ENCODE measurements around the gene HRH3. TPM values are rescaled to one million over a fixed set of nuclear protein-coding genes. Genes with fewer than 3 reads are reported as not detected.

The HRH3 gene
- total and polyA plus RNA-seq, 2 donors = 0.05 TPM; not detected in 1

DNA sequence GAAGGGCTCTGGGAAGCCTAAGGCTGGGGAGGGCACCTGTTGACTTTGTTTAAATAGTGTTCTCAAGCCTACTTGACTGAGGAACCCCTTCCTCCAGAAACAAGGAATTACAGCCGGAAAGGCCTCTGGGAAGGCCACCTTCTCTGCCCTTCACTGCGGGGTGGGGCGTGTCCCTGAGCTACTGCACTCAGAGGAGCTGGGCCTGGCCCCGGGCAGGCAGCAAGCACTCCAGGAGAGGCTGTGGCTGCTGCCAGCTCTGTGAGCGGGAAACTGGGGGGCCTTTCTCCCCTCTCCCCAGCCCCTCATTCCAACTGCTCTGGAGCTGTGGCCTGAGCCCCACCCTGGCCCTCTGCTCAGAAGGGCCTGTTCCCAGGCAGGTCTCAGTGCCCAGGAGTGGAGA, 14.3 kb upstream of the HRH3 start:
- H3K4me1 ChIP-seq (ENCODE audit: control insufficient read depth in 2 of 2, insufficient read depth in 2 of 2, low read length in 2 of 2) = peaks cover 7 to 11% of the 10 kb centered on the region in 2 donors
- no peaks in the 10 kb centered on the region for H3K36me3 ChIP-seq (ENCODE audit: control insufficient read depth in 2 of 2, insufficient read depth in 2 of 2, low read length in 1 of 2)
- H3K4me3 ChIP-seq (ENCODE audit: low read length in 2 of 2) = no peak overlapping the region
- no peak overlapping the region for H3K27ac ChIP-seq (ENCODE audit: low read depth in 1 of 2, low read length in 1 of 2)
- WGBS = 92% methylated on average over 5 of the region's 5 CpGs
- H3K27me3 ChIP-seq (ENCODE audit: control insufficient read depth in 2 of 2, insufficient read depth in 1 of 2, low read length in 1 of 2) = peaks cover 0 to 7% of the 10 kb centered on the region in 2 donors
- no peak for DNase-seq (ENCODE audit: low read depth in 6 of 9, low spot score in 9 of 9)
- H3K9me3 ChIP-seq (ENCODE audit: control insufficient read depth in 2 of 2, insufficient read depth in 1 of 2, low read length in 1 of 2) = peaks cover 0 to under 1% of the 10 kb centered on the region in 2 donors

DNA sequence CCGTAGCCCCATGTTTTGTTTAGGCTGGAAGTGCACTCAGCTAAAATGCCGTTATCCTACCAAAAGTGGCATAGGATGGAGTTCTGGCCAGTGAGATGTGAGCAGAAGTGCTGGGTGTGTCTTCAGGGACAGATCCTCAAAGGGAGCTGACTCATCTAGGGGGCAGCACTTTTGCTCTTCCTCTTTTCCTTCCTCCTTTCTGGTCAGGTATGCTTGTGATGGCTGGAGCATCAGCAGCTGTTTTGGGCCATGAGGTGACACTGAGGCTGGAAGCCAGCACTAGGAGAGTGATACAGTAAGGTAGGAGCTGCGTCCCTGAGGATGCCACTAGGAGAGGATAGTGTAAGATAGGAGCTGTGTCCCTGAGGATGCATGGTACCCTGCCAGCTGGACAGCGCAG, 13.6 kb upstream of the HRH3 start:
- H3K36me3 ChIP-seq (ENCODE audit: control insufficient read depth in 2 of 2, insufficient read depth in 2 of 2, low read length in 1 of 2) = no peaks in the 10 kb centered on the region
- H3K4me3 ChIP-seq (ENCODE audit: low read length in 2 of 2) = no peak overlapping the region
- peaks cover 0 to 7% of the 10 kb centered on the region in 2 donors for H3K27me3 ChIP-seq (ENCODE audit: control insufficient read depth in 2 of 2, insufficient read depth in 1 of 2, low read length in 1 of 2)
- no peak for DNase-seq (ENCODE audit: low read depth in 6 of 9, low spot score in 9 of 9)
- H3K4me1 ChIP-seq (ENCODE audit: control insufficient read depth in 2 of 2, insufficient read depth in 2 of 2, low read length in 2 of 2) = peaks cover 4 to 6% of the 10 kb centered on the region in 2 donors
- no peaks in the 10 kb centered on the region for H3K9me3 ChIP-seq (ENCODE audit: control insufficient read depth in 2 of 2, insufficient read depth in 1 of 2, low read length in 1 of 2)
- WGBS = 94% methylated on average over 4 of the region's 4 CpGs
- no peak overlapping the region for H3K27ac ChIP-seq (ENCODE audit: low read depth in 1 of 2, low read length in 1 of 2)

DNA sequence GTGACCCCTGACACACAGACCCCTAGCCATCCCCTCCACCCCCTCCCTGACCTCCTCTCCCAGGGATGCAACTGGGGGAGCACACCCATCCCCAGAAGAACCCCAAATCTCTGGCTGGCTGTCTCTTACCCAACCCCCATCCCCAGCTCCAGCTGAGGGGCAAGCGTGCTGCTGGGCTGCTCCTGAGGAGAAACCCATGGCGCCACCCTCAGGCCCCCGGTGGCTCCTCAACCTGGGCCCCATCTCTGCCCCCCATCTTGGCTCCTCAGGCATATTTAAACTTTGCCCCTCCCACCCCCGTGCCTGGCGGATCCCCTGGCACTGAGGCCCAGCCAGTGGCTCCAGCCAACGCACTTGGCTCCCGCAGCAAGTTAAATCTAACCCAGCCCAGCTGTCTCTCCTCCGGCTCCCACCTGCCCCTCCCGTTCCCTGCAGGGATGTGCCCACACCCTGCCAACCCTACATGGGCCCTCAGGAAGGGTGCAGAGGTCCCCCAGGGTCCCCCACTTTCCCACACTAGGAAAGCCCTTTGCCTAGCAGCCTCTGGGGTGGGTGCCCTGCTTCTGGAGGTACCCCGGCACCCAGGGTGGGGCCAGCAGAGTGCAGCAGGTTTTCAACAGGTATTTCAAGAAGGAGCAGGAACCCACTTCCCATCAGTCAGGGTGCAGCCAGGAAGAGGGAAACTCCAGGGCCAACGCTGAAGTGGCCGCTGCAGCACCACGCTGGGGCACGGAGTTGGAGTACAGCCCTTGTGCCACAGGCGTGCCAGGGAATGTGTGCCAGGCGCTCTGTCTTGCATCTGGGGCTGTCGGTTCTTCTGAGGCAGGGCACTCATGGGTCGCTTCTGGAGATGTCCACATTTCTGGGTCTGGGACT, 12.9 kb upstream of the HRH3 start:
- Histone ChIP-seq H3K9me3 (ENCODE audit: control insufficient read depth in 2 of 2, insufficient read depth in 1 of 2, low read length in 1 of 2) (no peaks in the 10 kb centered on the region), H3K27ac (ENCODE audit: low read depth in 1 of 2, low read length in 1 of 2) (no peak overlapping the region), H3K27me3 (ENCODE audit: control insufficient read depth in 2 of 2, insufficient read depth in 1 of 2, low read length in 1 of 2) (peaks cover 0 to 12% of the 10 kb centered on the region in 2 donors), H3K4me1 (ENCODE audit: control insufficient read depth in 2 of 2, insufficient read depth in 2 of 2, low read length in 2 of 2) (peaks cover 4 to 6% of the 10 kb centered on the region in 2 donors), H3K4me3 (ENCODE audit: low read length in 2 of 2) (no peak overlapping the region), H3K36me3 (ENCODE audit: control insufficient read depth in 2 of 2, insufficient read depth in 2 of 2, low read length in 1 of 2) (no peaks in the 10 kb centered on the region)
- WGBS = 84% methylated on average over 18 of the region's 18 CpGs
- no peak for DNase-seq (ENCODE audit: low read depth in 6 of 9, low spot score in 9 of 9)

DNA sequence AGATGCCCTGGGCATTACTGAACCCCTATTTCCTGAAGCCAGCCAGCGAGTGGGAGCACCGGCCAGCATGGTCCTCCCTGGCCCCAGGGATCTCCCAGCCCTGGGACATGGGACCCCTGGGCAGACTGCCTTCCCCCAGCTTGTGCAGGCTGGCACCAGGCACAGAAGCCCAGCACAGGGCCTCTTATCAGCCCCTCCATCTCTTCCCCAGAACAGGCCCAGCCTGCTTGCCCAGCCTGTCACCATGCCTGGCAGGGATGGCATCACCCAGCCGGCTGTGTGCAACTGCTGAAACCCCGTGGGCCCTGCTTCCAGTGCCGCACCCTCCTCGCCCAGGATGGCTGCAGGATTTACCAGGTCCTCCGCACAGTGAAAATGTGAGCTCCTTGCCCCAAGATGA, 12.1 kb upstream of the HRH3 start:
- Histone ChIP-seq H3K9me3 (ENCODE audit: control insufficient read depth in 2 of 2, insufficient read depth in 1 of 2, low read length in 1 of 2) (no peaks in the 10 kb centered on the region), H3K4me3 (ENCODE audit: low read length in 2 of 2) (no peak overlapping the region), H3K36me3 (ENCODE audit: control insufficient read depth in 2 of 2, insufficient read depth in 2 of 2, low read length in 1 of 2) (no peaks in the 10 kb centered on the region), H3K27ac (ENCODE audit: low read depth in 1 of 2, low read length in 1 of 2) (no peak overlapping the region), H3K4me1 (ENCODE audit: control insufficient read depth in 2 of 2, insufficient read depth in 2 of 2, low read length in 2 of 2) (peaks cover 0 to 3% of the 10 kb centered on the region in 2 donors), H3K27me3 (ENCODE audit: control insufficient read depth in 2 of 2, insufficient read depth in 1 of 2, low read length in 1 of 2) (peaks cover 0 to 21% of the 10 kb centered on the region in 2 donors)
- no peak for DNase-seq (ENCODE audit: low read depth in 6 of 9, low spot score in 9 of 9)
- 95% methylated on average over 7 of the region's 7 CpGs for WGBS

DNA sequence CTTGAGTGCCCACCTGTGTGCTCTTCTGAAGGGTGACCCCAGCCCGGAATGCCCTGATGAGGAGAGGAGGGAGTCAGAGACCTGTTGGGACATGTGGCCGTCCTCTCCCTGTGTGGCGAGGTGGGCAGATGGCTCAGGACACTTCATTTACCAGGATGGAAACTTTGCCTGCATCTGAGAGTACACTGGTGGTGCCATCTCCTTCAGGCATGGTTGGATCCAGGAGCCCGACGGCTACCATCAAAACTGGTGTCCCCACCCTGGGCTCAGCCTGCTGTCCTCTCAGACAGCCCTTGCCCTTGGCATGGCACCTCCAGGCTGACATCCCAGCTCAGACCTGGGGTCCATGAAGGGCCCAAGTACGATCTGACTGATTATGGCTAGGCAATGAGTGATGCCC, 11.2 kb upstream of the HRH3 start:
- WGBS = 97% methylated on average over 6 of the region's 6 CpGs
- no peak overlapping the region for H3K27ac ChIP-seq (ENCODE audit: low read depth in 1 of 2, low read length in 1 of 2)
- peaks cover 0 to 25% of the 10 kb centered on the region in 2 donors for H3K27me3 ChIP-seq (ENCODE audit: control insufficient read depth in 2 of 2, insufficient read depth in 1 of 2, low read length in 1 of 2)
- no peaks in the 10 kb centered on the region for H3K36me3 ChIP-seq (ENCODE audit: control insufficient read depth in 2 of 2, insufficient read depth in 2 of 2, low read length in 1 of 2)
- no peaks in the 10 kb centered on the region for H3K4me1 ChIP-seq (ENCODE audit: control insufficient read depth in 2 of 2, insufficient read depth in 2 of 2, low read length in 2 of 2)
- H3K4me3 ChIP-seq (ENCODE audit: low read length in 2 of 2) = no peak overlapping the region
- no peaks in the 10 kb centered on the region for H3K9me3 ChIP-seq (ENCODE audit: control insufficient read depth in 2 of 2, insufficient read depth in 1 of 2, low read length in 1 of 2)
- no peak for DNase-seq (ENCODE audit: low read depth in 6 of 9, low spot score in 9 of 9)

DNA sequence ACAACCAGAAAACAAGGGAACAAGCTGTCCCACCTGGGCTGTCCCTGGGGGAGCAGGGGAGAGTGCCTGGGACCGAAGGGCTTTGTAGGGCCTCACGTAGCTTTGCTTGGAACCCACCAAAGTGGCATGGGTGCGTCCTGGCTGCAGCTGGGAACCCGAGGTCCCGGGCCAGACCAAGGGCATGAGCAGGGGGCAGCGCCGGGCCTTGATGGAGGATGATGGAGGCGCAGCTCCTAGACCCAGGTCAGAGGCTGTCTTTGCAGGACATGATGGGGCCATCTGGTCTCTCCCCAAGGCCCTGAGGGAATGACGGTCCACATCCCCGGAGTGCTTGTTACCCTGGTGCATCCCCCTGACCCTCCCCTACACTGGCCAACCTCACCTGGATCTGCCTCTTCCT, 10.6 kb upstream of the HRH3 start:
- Histone ChIP-seq H3K27me3 (ENCODE audit: control insufficient read depth in 2 of 2, insufficient read depth in 1 of 2, low read length in 1 of 2) (peaks cover 0 to 30% of the 10 kb centered on the region in 2 donors), H3K36me3 (ENCODE audit: control insufficient read depth in 2 of 2, insufficient read depth in 2 of 2, low read length in 1 of 2) (no peaks in the 10 kb centered on the region), H3K9me3 (ENCODE audit: control insufficient read depth in 2 of 2, insufficient read depth in 1 of 2, low read length in 1 of 2) (no peaks in the 10 kb centered on the region), H3K4me3 (ENCODE audit: low read length in 2 of 2) (no peak overlapping the region), H3K4me1 (ENCODE audit: control insufficient read depth in 2 of 2, insufficient read depth in 2 of 2, low read length in 2 of 2) (no peaks in the 10 kb centered on the region), H3K27ac (ENCODE audit: low read depth in 1 of 2, low read length in 1 of 2) (no peak overlapping the region)
- no peak for DNase-seq (ENCODE audit: low read depth in 6 of 9, low spot score in 9 of 9)
- 96% methylated on average over 10 of the region's 10 CpGs for WGBS

DNA sequence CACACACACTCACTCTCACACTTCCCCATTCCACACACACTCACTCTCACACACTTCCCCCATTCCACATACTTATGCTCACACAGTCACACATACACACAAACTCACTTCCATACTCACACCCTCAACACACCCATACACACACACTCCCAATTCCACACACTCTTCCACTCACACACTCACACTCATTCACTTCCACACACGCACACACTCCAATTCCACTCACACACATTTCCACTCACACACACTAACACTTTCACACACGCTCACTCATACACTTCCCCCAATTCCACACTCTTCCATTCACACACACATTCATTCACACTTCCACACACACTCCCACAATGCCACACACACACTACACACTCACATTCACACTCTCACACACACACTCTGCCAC, 10.2 kb upstream of the HRH3 start:
- H3K4me3 ChIP-seq (ENCODE audit: low read length in 2 of 2) = no peak overlapping the region
- no peak for DNase-seq (ENCODE audit: low read depth in 6 of 9, low spot score in 9 of 9)
- H3K27me3 ChIP-seq (ENCODE audit: control insufficient read depth in 2 of 2, insufficient read depth in 1 of 2, low read length in 1 of 2) = peaks cover 0 to 34% of the 10 kb centered on the region in 2 donors
- no peaks in the 10 kb centered on the region for H3K36me3 ChIP-seq (ENCODE audit: control insufficient read depth in 2 of 2, insufficient read depth in 2 of 2, low read length in 1 of 2)
- no peak overlapping the region for H3K27ac ChIP-seq (ENCODE audit: low read depth in 1 of 2, low read length in 1 of 2)
- 96% methylated on average over 2 of the region's 2 CpGs for WGBS
- H3K9me3 ChIP-seq (ENCODE audit: control insufficient read depth in 2 of 2, insufficient read depth in 1 of 2, low read length in 1 of 2) = no peaks in the 10 kb centered on the region
- no peaks in the 10 kb centered on the region for H3K4me1 ChIP-seq (ENCODE audit: control insufficient read depth in 2 of 2, insufficient read depth in 2 of 2, low read length in 2 of 2)

DNA sequence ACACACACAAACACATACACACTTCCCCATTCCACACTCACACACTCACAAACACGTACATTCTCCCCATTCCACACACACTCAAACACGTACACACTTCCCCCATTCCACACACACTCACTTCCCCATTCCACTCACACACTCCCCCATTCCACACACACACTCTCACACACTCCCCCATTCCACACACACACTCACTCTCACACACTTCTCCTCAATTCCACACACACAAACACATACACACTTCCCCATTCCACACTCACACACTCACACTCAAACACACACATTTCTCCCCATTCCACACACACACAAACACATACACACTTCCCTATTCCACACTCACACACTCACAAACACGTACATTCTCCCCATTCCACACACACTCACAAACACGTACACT, 9.6 kb upstream of the HRH3 start:
- no peaks in the 10 kb centered on the region for H3K4me1 ChIP-seq (ENCODE audit: control insufficient read depth in 2 of 2, insufficient read depth in 2 of 2, low read length in 2 of 2)
- no peaks in the 10 kb centered on the region for H3K9me3 ChIP-seq (ENCODE audit: control insufficient read depth in 2 of 2, insufficient read depth in 1 of 2, low read length in 1 of 2)
- DNase-seq (ENCODE audit: low read depth in 6 of 9, low spot score in 9 of 9) = no peak
- H3K27ac ChIP-seq (ENCODE audit: low read depth in 1 of 2, low read length in 1 of 2) = no peak overlapping the region
- H3K36me3 ChIP-seq (ENCODE audit: control insufficient read depth in 2 of 2, insufficient read depth in 2 of 2, low read length in 1 of 2) = no peaks in the 10 kb centered on the region
- peaks cover 0 to 38% of the 10 kb centered on the region in 2 donors for H3K27me3 ChIP-seq (ENCODE audit: control insufficient read depth in 2 of 2, insufficient read depth in 1 of 2, low read length in 1 of 2)
- 41% methylated on average over 4 of the region's 4 CpGs for WGBS
- no peak overlapping the region for H3K4me3 ChIP-seq (ENCODE audit: low read length in 2 of 2)

DNA sequence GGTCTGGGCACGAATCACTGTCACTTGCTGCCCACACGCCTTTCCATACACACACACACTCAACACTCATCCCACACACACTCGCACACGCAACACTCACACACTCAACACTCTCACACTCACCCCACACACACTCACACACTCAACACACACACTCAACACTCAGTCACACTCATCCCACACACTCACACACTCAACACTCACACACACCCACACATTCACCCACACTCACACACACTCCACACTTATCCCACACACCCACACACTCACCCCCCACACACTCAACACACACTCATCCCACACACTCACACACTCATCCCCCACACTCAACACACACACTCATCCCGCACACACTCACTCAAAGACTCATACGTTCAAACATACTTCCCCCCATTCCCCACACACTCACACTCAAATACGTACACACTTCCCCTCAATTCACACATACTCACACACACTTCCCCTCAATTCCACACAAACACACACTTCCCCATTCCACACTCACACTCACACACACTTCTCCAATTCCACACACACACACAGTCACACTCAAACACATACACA, 9.0 kb upstream of the HRH3 start:
- DNase-seq (ENCODE audit: low read depth in 6 of 9, low spot score in 9 of 9) = no peak
- Histone ChIP-seq H3K4me3 (ENCODE audit: low read length in 2 of 2) (no peak overlapping the region), H3K36me3 (ENCODE audit: control insufficient read depth in 2 of 2, insufficient read depth in 2 of 2, low read length in 1 of 2) (no peaks in the 10 kb centered on the region), H3K27ac (ENCODE audit: low read depth in 1 of 2, low read length in 1 of 2) (no peak overlapping the region), H3K9me3 (ENCODE audit: control insufficient read depth in 2 of 2, insufficient read depth in 1 of 2, low read length in 1 of 2) (no peaks in the 10 kb centered on the region), H3K4me1 (ENCODE audit: control insufficient read depth in 2 of 2, insufficient read depth in 2 of 2, low read length in 2 of 2) (no peaks in the 10 kb centered on the region), H3K27me3 (ENCODE audit: control insufficient read depth in 2 of 2, insufficient read depth in 1 of 2, low read length in 1 of 2) (peaks cover 0 to 43% of the 10 kb centered on the region in 2 donors)
- 74% methylated on average over 7 of the region's 7 CpGs for WGBS
